Measurements from ENCODE around the gene S1PR3. TPM values are rescaled to one million over a fixed set of nuclear protein-coding genes. Genes with fewer than 3 reads are reported as not detected.

The S1PR3 gene
- total and polyA plus RNA-seq, 7 experiments from 2014 or later, result 0.19 to 26.0 (median 0.22) TPM; not detected in 4

- peaks cover 0 to 2% (median 0%) of the 10 kb centered on the region in 11 donors for H3K9me3 Mint-ChIP-seq
- H3K9me3 ChIP-seq (ENCODE audit: control insufficient read depth in 2 of 3, low read length in 3 of 3), result no peaks in the 10 kb centered on the region
- POLR2A ChIA-PET, result no interaction called here
- H3K27ac ChIP-seq (ENCODE audit: low read depth, low read length), result no peak overlapping the region
- DNase-seq, result no peak
- no peaks in the 10 kb centered on the region for H3K36me3 ChIP-seq (ENCODE audit: control insufficient read depth in 2 of 3, insufficient read depth in 3 of 3, low read length in 3 of 3)
- intact Hi-C loops (cut with micrococcal nuclease), result no loop called here
- H3K4me1 Mint-ChIP-seq, result no peaks in the 10 kb centered on the region
- no peaks in the 10 kb centered on the region for H3K27me3 ChIP-seq (ENCODE audit: control insufficient read depth in 2 of 2, insufficient read depth in 2 of 2, low read length in 2 of 2)
- H3K4me1 ChIP-seq (ENCODE audit: control insufficient read depth in 2 of 2, insufficient read depth in 2 of 2, low read length in 2 of 2), result no peaks in the 10 kb centered on the region
- peaks cover 3 to 23% (median 17%) of the 10 kb centered on the region in 5 donors for H3K27me3 Mint-ChIP-seq
- CTCF ChIA-PET, result interaction anchor here (0.6 kb wide), 1 partner anchor 1595 kb away, joined by 5 read pairs; no protein-coding TSS in a partner anchor
- H3K4me3 ChIP-seq (ENCODE audit: low read length), result no peak overlapping the region
- H3K4me3 Mint-ChIP-seq, result no peak overlapping the region
- no peaks in the 10 kb centered on the region for H3K36me3 Mint-ChIP-seq
- no peak for ATAC-seq
- H3K27ac Mint-ChIP-seq, result no peak overlapping the region
Measured at GRCh38 chr9:89053301-89053700, 62.0 kb downstream of the S1PR3 start.

Other genes starting within 250 kb of the S1PR3 start
- gene SHC3, start 187.3 kb downstream of the S1PR3 start, total RNA-seq, result under 1 TPM in 4 of 5 experiments, not detected in 1; 0.02 to 0.11 (median 0.07) TPM
- not detected for gene SHC3, start 187.3 kb downstream of the S1PR3 start, polyA plus RNA-seq

Data from naive thymus-derived CD4-positive, alpha-beta T cell (primary cell).